ENCODE measurements around the gene TMC2.
A peak's percentile ranks its signal among the peaks of the same experiment; 100 is the strongest.

The TMC2 gene

DNA sequence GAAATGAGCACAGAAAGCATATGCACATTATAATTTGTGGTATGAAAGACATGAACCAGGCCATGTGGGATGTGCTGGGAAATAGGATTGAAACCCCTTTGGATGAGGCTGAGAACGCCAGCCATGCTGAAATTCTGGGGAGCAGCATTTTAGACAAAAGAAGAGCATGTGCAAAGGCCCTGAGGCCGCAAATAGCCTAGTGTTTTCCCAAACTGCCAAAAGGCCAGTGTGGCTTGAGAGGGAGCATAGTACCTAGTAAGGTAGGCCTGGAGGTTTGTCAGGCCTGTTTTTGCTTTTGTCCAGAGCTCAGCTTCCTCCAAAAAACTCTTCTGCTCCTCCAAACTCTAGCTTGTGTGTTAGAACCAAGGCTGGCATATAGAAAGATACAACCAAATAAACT, 58.7 kb downstream of the TMC2 start:
- no peak for DNase-seq

GRCh38 chr20:2596673-2597279, 60.4 kb downstream of the TMC2 start:
- no peak for DNase-seq

- peak; percentile 48 for DNase-seq
Observed at GRCh38 chr20:2599288-2600006, 63.1 kb downstream of the TMC2 start.

DNA sequence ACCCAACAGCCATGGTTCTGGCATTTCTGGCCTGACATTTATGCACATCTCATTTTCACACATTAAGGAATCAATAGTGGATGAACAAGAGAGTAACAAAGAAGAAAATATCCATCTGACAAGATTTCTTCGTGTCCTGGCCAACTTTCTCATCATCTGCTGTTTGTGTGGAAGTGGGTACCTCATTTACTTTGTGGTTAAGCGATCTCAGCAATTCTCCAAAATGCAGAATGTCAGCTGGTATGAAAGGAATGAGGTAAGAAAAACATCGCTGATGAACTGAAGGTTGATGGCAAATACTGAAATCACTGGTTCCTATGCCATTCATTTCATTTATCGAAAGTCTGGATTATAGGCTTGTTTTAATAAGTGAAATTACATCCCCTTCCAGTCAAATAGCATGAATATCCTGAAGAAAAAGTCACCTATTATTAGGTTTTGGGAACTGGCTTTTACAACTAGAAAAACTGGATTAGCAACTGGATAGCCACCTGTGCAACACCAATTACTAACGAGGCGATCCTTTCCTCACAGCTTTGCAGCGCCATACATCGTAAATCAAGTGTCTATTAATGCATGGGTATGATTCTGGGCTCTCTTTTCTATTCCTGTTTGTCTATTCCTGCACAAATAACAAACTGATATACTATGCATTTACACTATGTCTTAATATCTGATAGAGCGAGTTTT, 65.8 kb downstream of the TMC2 start:
- no peak for DNase-seq

DNA sequence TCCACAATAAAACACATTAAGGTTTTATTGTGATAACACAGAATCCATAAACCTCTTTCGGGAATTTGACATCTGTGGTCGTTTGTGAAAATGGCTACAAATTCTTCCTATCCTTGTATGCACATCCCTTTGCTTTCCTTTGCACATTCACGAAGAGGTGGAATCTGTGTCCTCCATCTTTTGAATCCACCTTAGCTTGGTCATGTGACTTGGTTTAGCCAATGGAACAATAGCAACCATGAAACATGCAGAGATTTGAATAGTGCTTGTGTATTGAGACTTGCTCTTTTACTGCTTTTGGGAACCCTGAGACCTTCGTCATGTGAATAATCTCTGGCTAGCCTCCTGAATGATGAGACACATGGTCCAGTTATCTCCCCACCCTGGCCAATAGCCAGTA, 66.4 kb downstream of the TMC2 start:
- DNase-seq: no peak

GRCh38 chr20:2603816-2604505, 67.6 kb downstream of the TMC2 start:
- DNase-seq: no peak

DNA sequence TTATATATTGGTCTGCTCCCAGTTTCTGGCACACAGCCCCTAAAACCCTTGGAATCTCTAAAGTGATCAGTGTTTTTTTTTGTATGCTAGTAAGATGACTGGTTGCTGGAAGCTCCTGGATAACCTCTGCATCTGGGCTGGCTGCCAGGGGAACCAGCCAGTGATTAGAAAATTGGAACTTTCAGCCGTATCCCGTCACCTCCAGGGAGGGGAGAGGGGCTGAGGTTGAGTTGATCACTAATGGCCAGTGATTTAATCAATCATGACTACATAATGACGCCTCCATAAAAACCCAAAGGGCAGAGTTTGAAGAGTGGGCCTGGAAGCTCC, 68.1 kb downstream of the TMC2 start:
- DNase-seq: no peak

GRCh38 chr20:2606507-2607006, 70.2 kb downstream of the TMC2 start:
- DNase-seq: no peak

DNA sequence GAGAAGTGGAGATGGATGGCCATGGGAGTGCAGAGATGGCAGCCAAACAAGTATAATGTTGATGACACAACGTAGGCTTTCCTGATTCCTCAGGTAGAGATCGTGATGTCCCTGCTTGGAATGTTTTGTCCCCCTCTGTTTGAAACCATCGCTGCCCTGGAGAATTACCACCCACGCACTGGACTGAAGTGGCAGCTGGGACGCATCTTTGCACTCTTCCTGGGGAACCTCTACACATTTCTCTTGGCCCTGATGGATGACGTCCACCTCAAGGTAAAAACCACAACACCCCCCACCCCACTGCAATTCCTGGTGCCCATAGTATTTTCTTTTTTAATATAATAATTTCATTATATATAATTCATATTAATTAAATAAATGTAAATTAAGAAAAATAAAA, 74.0 kb downstream of the TMC2 start:
- DNase-seq: no peak

DNA sequence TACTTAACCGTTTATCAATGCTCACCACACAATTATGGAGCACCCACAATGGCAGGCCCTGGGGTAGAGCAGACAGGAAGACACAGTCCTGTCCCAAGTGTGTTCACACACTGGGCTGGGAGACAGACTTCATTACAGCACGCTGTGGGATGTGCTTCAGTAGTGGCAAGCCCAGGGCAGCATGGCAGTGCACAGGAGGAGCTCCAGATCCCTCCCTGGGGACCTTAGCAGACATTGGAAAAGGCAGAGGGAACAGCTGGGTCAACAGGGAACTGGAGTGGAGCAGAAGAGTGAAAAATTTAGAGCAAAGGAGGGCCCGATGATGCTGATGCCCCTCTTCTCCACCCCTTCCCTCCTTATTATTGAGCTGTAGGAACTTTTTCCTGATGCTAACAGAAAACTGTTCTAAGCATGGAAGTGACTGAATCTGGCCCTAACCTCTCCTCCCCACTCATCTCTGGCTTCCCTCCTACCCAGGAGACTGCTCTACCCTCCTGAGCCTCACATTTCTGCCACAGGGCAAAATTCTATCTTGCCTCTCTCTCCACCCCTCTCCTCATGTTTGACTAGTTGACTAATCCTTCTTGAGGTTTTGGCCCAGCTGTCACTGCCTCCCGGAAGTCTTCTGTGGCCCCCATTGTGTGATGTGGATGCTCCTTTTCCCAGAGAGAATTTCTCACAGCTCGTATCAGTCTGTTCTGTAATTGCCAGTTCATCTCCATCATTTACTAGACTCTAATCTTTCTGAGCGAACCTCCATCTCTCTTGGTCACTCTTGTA, 74.8 kb downstream of the TMC2 start:
- DNase-seq: no peak

- no peak for DNase-seq
Observed at GRCh38 chr20:2612073-2612472, 75.7 kb downstream of the TMC2 start.

DNA sequence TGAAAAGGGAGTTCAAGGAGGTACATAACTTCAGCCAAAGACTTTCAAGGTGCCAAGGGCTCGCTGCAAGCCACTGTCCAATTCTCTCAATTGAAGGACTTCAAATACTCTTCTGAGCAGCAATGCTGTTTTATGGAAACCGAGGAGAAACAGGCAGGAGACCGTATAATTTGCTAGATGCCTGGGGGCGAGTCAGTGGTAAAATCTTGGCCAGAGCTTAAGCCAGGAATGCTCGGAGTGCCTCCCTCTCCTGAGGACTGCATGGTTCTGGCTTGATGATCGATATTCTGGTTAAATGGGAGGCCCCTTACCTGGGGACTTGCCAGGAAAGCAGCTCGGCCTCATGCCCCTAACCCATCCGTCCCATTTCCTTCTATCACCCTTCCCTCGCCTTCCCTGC, 80.3 kb downstream of the TMC2 start:
- DNase-seq: no peak

DNA sequence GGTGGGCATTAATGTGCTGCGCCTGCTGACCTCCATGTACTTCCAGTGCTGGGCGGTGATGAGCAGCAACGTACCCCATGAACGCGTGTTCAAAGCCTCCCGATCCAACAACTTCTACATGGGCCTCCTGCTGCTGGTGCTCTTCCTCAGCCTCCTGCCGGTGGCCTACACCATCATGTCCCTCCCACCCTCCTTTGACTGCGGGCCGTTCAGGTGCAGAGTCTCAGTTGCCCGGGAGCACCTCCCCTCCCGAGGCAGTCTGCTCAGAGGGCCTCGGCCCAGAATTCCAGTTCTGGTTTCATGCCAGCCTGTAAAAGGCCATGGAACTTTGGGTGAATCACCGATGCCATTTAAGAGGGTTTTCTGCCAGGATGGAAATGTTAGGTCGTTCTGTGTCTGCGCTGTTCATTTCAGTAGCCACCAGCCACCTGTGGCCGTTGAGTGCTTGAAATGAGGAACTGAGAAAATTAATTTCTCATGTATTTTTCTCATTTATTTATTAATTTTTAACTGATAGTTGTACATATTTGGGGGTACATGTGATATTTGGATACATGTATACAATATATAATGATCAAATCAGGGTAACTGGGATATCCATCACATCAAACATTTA, 80.8 kb downstream of the TMC2 start:
- no peak for DNase-seq

DNA sequence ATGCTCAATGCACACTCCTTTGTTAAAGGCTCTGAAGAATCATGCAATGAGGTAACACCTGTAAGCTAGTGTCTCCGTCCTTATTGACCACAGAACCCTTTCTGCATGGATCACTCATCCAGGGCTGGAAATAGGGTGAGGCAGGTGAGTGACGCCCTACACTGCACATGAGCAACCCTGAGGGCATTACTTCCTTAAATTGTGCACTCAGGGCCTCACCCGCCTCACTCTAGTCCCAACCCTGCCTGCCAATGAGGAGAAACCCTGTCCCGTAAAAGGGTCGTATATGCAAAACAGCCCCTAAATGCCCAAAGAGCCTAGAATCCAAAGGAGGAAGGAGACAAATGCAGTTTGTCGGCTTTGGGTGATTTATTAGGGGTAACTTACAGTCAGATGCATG, 82.4 kb downstream of the TMC2 start:
- DNase-seq: no peak

DNA sequence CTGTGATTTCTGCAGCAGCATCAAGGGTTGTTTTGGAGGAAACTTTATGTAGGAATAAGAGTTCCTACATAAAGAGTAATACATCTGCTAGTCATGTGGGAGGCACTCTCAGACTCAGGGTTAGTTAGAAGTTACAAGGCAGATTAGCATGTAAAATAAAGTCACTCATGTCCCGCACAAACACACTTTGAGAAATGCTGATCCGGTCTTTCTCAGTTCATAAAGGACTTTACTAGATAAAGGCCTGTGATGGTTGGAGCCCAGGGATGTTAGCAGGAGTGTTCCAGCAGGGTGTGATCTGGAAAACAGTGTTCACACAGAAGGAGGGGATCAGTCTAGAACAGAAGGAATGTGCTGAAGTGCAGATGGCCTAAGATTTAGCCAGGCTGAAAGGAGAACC, 83.0 kb downstream of the TMC2 start:
- DNase-seq: no peak

GRCh38 chr20:2619961-2620595, 83.7 kb downstream of the TMC2 start:
- no peak for DNase-seq

DNA sequence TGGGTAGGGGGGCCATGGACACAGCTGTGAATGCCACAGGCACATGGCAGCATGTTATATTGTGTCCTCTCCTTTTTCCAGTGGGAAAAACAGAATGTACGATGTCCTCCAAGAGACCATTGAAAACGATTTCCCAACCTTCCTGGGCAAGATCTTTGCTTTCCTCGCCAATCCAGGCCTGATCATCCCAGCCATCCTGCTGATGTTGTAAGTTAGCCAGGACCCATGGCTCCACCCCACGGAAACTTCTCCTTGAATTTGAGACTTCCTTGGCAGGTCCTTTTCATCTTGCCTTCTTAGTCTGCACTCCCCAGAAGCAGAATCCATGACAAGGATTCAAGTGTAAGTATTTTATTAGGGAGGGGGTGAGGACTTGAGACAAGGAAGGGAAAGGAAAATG, 87.8 kb downstream of the TMC2 start:
- DNase-seq: no peak

GRCh38 chr20:2625062-2625461, 88.7 kb downstream of the TMC2 start:
- no peak for DNase-seq

DNA sequence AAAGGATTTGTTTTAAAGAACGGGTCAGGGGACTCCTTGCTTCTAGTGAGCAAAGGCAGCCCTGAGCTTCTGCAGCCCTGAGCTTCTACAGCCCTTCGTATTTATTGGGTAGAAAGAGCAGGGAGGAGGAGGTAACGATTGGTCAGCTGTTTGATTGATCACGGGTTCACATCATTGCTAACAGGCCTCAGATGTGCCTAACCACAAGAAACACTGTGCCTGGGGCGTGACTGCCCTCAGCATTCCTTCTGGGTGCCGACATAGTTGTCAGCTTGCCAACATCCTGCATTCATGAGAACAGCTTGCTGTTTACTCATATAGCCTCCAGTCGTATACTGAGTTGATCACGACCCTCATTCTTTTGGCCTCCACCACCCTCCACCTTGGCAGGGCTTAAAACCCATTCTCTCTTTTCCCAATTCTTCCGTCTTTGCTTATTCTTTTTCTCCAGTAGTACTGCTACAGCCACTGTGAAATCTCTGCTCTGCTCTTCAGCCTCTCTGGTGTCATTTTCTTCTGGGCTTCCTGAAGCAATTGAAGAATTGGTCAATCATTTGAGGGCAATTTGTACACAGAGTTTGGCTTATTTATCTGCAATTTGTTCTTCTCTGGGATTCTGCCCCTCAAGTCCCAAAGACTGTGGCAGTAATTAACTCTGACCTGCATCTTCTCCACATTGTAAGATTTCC, 90.6 kb downstream of the TMC2 start:
- DNase-seq: no peak

GRCh38 chr20:2631228-2631627, 94.9 kb downstream of the TMC2 start:
- no peak for DNase-seq

DNA sequence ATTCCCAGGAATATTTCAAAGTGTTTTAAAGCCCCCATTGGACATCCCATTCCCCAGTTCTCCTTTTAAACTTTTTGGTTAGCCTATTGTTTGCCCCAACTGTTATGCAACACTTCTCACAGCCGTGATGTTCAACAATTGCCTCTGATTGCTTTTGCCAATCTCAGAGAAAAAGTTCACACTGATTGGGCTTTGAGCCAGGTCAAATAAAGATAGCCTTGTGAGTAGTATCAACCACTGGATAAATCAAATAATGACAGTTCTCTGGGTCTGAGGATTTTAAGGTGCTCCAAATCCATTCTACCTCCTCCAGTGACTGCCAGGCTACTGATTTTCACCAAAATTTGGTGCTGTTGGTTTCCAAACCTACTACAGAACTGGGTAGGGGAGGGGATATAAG, 97.0 kb downstream of the TMC2 start:
- no peak for DNase-seq
